Left ventricle myocardium inferior (tissue), 1 donor: Measurements from ENCODE around the gene NLRP14. TPM values are rescaled to one million over a fixed set of nuclear protein-coding genes. Genes with fewer than 3 reads are reported as not detected.
A peak's percentile ranks its signal among the peaks of the same experiment; 100 is the strongest.

Source experiments
- DNase-seq: peaks from one replicate; pipeline ENCODE4 v3.0.0-alpha.2; 2020
- H3K27ac ChIP-seq: fragments of 200-600 bp; replicated peaks from 2 replicates; pipeline ENCODE4 v1.8.0; 2021
- H3K27me3 ChIP-seq: fragments of 200-600 bp; 2 replicates; pipeline ENCODE4 v1.8.0; 2021; ENCODE audit warnings: low read depth
- H3K36me3 ChIP-seq: fragments of 200-600 bp; 2 replicates; pipeline ENCODE4 v1.8.0; 2021
- H3K4me1 ChIP-seq: fragments of 200-600 bp; 2 replicates; pipeline ENCODE4 v1.8.0; 2021
- H3K4me3 ChIP-seq: fragments of 200-600 bp; 2 replicates; pipeline ENCODE4 v1.8.0; 2021; ENCODE audit warnings: mild to moderate bottlenecking, moderate library complexity
- H3K9me3 ChIP-seq: fragments of 200-600 bp; replicated peaks from 2 replicates; pipeline ENCODE4 v1.8.0; 2021
- intact Hi-C: fragments of 100-400 bp; cut with micrococcal nuclease; formaldehyde crosslinking; loops from one replicate; pipeline ENCODE4 v1.11.0; 2022
- total RNA-seq: library from RNA; stranded (reverse); fragmentation: NEBNext Ultra II Directional; extraction: Animal tissue kit (Norgen Biotek cat#: 25700); gene quantifications from one replicate; pipeline ENCODE4 v1.2.1, GENCODE V29; 2021
- TF ChIP-seq, protein P1 (sequence below): fragments of 200-600 bp; IDR thresholded peaks from 2 replicates; pipeline ENCODE4 v1.8.0; 2021; ENCODE audit warnings: antibody characterized with exemption, mild to moderate bottlenecking, borderline replicate concordance
- donor health status: DM: no; HTN: yes; CAD: no; lungs with severe emphysema.

The NLRP14 gene
- total RNA-seq, 1 donor from 2014 or later: not detected

GRCh38 chr11:7016011-7016410, 4.3 kb upstream of the NLRP14 start:
- H3K9me3 ChIP-seq: no peaks in the 10 kb centered on the region
- TF ChIP-seq, protein P1, sequence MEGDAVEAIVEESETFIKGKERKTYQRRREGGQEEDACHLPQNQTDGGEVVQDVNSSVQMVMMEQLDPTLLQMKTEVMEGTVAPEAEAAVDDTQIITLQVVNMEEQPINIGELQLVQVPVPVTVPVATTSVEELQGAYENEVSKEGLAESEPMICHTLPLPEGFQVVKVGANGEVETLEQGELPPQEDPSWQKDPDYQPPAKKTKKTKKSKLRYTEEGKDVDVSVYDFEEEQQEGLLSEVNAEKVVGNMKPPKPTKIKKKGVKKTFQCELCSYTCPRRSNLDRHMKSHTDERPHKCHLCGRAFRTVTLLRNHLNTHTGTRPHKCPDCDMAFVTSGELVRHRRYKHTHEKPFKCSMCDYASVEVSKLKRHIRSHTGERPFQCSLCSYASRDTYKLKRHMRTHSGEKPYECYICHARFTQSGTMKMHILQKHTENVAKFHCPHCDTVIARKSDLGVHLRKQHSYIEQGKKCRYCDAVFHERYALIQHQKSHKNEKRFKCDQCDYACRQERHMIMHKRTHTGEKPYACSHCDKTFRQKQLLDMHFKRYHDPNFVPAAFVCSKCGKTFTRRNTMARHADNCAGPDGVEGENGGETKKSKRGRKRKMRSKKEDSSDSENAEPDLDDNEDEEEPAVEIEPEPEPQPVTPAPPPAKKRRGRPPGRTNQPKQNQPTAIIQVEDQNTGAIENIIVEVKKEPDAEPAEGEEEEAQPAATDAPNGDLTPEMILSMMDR: no peak
- H3K27ac ChIP-seq: no peak overlapping the region
- H3K4me3 ChIP-seq: no peak overlapping the region
- no peak for DNase-seq
- H3K27me3 ChIP-seq: no peaks in the 10 kb centered on the region
- intact Hi-C loops: no loop called here
- no peaks in the 10 kb centered on the region for H3K36me3 ChIP-seq
- peaks cover 17% of the 10 kb centered on the region for H3K4me1 ChIP-seq

DNA sequence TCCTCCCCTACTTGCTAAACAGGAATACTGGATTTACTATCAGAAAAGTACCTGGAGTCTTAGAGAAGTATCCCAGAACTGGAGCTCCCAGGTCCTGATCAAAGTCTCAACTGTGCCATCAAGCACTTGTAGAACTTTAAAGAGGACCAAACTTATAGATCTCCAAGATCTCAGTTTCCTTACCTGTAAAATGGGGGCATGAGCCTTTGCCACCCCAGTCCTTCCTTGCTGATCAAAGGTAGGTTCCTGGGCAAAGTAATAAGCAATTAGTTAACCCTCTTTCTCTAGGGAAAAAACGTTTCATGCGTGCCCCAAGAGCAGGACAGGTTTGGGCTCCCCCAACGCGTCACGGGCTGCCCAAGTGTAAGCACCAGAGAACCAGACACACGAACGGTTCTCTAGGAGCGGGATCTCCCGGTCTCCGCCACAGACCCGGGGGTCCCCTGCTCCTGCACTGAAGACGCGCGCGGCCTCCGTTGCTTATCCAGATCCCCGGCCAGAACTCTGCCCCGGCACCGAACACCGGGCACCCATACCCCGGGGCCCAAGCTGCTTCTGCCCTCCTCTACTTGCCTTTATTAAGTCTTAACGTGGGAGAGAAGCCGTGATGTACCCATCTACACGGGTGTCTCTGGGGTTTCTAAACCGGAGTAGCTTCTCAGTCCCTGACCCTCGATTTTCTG, 638 bp upstream of the NLRP14 start:
- DNase-seq: peak; percentile 25
- TF ChIP-seq, protein P1: no peak
- peaks cover 23% of the 10 kb centered on the region for H3K4me1 ChIP-seq
- intact Hi-C loops: no loop called here
- no peaks in the 10 kb centered on the region for H3K36me3 ChIP-seq
- peak overlapping the region; percentile 72 for H3K4me3 ChIP-seq
- H3K27ac ChIP-seq: peak overlapping the region; percentile 71
- no peaks in the 10 kb centered on the region for H3K9me3 ChIP-seq
- no peaks in the 10 kb centered on the region for H3K27me3 ChIP-seq

GRCh38 chr11:7021318-7021717, 1.0 kb downstream of the NLRP14 start:
- Histone ChIP-seq H3K36me3 (no peaks in the 10 kb centered on the region), H3K9me3 (no peaks in the 10 kb centered on the region), H3K4me3 (no peak overlapping the region), H3K27ac (no peak overlapping the region), H3K27me3 (no peaks in the 10 kb centered on the region), H3K4me1 (peaks cover 23% of the 10 kb centered on the region)
- DNase-seq: no peak
- TF ChIP-seq, protein P1: no peak
- intact Hi-C loops: no loop called here

DNA sequence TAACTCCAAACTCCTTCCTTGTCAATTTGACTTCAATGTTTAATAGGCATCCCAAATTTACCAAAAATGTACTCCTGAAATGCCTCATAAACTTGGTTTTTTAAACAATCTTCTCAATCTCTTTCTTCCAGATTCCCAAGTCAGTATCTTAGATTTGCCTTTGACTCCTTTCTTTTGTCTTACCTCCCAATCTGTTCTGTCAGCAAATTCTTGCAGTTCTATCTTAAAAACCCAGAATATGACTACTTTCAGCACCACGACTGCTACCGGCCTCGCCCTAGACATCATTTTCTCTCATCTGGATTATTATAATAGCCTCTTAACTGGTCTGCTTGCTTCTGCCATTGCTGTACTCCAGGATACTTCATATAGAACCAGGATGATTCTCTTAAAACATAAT, 7.9 kb downstream of the NLRP14 start:
- Histone ChIP-seq H3K27ac (no peak overlapping the region), H3K36me3 (no peaks in the 10 kb centered on the region), H3K27me3 (no peaks in the 10 kb centered on the region), H3K9me3 (no peaks in the 10 kb centered on the region), H3K4me1 (no peaks in the 10 kb centered on the region), H3K4me3 (no peak overlapping the region)
- TF ChIP-seq, protein P1: no peak
- intact Hi-C loops: no loop called here
- no peak for DNase-seq

DNA sequence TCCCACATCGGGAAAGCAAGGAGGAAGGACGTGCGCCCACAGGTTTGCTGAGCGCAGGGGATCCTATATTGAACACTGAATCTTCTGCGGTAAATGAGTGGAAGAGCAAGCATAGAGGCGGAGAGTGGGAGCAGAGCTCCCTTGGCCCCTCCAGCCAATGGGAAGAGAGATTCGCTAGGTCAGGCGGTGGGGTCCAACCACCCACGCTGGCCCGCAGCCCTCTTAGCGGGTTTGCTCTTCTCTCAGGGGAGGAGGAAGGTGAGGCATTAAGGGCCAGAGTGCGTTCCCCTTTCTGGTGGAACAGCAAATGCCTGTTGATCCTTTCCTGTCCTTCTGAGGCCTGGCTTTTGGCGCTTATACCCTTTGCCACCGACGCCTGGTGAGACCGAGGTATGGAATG, 10.6 kb downstream of the NLRP14 start:
- intact Hi-C loops: no loop called here
- H3K27me3 ChIP-seq: no peaks in the 10 kb centered on the region
- no peaks in the 10 kb centered on the region for H3K4me1 ChIP-seq
- DNase-seq: no peak
- no peaks in the 10 kb centered on the region for H3K9me3 ChIP-seq
- H3K4me3 ChIP-seq: no peak overlapping the region
- TF ChIP-seq, protein P1: no peak
- H3K27ac ChIP-seq: no peak overlapping the region
- H3K36me3 ChIP-seq: no peaks in the 10 kb centered on the region
